Amniotic stem cell (primary cell): ENCODE data around the gene PLXNA3.
"Not testable (repeated sequence)": the region's sequence is repeated elsewhere in the genome, so short reads cannot be mapped to it uniquely, and the experiment has no call there.

Experiments used
- DNase-seq: peaks from one replicate; lab custom pipeline; 2025; lab: John Stamatoyannopoulos, UW

PLXNA3 gene

DNA sequence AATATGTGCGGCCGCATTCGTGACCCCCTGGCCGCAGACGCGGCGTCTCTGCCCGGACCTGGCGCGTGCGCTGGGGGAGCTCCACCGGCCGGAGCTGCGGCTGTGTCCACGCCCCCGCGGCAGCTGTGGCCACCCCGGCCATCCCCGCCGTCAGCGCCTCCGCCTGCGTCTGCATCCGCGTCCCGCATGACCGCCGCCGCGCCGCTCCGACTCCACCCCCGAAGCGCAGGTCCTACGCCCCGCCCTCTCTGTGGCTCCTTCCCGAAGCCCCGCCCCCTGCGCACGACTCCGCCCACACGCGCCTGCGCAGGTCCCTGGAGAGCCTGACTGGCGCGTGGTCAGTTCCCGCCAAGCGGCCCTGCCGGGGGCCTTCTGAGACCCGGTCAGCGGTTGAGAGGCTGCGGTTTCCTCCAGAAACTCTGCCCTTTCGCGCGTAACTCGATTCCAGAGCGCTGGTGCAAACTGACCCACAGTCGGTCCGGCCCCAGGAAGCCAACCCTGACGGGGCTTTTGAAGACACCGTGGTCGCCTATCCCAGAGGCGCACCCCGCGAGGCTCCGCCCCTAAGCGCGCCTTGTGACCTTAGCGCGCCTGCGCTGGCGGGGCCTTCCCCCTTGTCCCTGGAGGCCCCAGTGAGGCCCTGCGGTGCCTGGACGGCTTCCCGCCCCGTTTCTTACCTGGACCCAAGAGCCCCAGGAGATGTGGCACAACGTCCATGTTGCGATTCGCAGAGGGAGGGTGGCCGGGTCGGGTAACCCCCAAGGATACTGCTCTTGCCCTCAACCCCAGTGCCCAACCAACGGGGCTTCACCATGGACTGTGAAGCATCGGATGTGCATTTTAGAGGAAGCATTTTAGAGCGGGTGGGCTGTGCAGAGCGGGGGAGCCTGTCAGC, 20.9 kb downstream of the PLXNA3 start, which contains the start of gene LAGE3:
Gene LAGE3, minus strand, starts transcription at position 554 of the 895 bp plus-strand sequence. Its CDS starts 366 bp downstream, at position 188.
- peak; percentile 42 for DNase-seq

DNA sequence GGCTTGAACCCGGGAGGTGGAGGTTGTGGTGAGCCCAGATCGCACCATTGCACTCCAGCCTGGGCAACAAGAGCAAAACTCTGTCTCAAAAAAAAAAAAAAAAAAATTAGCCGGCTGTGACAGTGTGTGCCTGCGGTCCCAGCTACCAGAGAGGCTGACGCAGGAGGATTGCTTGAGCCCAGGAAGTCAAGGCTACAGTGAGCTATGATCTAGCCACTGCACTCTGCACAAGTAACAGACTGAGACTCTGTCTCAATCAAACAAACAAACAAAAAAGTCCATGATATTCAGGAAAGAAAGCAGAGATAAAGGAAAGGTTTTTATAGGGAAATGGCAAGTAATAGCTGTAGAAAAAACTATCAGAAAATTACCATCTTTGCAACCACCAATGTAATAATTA, 23.1 kb downstream of the PLXNA3 start:
- no peak for DNase-seq

DNA sequence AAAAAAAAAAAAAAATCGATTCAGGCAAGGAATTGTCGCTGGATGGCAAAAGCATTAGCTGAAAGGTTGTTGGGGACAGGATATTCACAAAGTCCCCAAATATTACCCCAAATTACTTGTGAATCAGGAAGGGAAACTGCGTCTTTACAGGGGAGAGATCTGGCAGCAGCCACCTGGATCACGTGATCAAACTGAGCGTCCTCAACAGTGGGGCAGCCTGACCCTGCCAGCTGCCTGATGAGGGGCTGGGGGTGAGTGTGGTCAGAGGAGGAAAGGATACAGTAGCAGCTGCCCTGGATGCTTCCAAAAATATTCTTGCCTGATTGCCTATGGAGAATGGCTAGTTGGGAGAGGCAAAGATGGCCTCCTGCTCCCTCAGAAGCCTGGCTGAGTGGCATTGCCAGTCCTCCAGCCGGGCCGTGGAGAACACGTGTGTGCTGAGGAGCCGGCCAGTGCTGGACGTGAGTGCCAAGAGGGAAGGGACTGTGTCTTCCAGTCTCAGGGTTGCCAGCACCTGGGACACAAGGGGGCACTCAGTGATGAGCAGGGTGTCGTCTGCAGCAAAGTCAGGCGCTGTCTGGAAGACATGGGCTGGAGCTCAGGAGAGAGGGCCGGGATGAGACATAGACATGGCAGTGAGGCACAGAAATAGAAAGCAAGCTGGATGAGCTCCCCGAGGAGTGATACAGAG, 24.0 kb downstream of the PLXNA3 start:
- no peak for DNase-seq

DNA sequence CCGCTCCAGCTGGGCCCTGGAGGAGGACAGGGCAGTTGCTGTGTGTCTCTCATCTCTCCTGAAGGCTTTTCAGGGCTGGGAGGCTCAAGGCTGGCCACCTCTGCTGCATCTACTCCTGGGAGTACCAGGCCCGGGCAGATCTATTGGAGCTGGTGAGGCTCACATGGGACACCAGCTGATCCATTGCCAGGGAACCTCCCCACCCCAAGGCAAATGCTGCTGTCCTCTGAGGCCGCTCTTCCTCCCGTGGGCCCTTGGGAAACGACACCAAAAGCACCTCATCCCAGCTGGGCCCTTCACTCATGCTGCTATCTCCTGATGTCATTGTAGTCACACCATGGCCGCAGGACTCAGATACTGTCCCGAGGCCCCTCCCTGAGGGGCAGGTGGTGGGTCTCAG, 24.7 kb downstream of the PLXNA3 start:
- no peak for DNase-seq

DNA sequence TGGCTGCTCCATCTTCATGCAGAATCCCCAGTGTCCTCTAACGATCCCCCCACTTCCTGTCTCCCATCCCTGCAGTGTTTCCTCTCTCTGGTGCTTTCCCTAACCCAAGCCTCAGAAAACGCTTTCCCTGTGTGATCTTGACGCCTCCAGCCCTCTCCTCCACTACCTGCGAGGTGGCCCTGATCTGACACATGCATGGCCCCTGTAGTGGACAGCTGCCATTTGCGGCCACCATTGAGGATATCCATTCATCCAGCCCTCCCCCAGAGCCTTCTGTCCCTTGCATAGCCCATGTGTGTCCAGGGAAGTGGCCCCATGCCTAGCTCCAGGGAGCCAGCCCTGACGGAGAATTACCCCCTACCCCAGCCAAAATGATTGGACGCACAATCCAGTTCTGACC, 25.2 kb downstream of the PLXNA3 start:
- DNase-seq, result no peak

DNA sequence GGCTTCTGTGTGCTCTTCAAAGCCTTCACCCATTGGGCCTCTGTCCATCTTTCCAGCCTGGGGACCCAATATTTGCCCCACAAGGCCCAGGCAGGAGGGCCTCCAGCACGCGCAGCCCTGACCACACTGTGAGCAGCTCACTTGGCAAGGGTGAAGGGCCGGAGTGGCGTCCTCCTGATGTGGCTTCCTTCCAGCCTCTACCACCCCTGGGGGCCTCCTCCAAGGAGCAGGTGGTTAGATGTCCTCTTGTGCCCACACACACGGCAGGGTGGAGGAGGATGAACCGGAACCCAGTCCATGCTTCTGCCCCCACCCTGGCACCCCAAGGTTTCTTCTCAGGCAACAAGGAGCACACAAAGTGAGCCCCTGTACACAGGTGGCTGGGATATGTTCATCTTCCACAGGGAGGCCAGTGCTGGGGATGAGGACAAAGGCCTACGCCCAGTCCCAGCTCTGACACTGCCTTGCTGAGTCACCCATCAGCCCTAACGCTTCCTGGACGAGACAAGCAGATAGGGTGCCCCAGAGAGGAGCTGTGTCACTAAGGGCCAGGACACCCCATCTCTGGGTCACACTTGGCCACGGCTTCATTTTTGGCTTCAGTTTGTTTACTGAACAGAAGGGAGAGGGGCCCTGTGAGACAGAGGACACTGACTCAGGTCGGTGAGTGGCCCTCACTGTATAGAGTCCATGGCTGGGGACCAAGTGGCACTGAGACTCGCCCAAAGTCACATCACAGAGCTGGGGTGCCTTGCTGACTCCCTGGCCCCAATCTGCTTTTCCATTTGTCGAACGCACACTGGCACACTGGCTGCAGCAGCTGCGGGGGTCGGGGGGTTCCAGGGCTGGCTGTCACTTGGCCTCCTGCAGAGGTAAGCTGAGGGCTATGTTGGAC, 26.4 kb downstream of the PLXNA3 start:
- DNase-seq, result no peak

DNA sequence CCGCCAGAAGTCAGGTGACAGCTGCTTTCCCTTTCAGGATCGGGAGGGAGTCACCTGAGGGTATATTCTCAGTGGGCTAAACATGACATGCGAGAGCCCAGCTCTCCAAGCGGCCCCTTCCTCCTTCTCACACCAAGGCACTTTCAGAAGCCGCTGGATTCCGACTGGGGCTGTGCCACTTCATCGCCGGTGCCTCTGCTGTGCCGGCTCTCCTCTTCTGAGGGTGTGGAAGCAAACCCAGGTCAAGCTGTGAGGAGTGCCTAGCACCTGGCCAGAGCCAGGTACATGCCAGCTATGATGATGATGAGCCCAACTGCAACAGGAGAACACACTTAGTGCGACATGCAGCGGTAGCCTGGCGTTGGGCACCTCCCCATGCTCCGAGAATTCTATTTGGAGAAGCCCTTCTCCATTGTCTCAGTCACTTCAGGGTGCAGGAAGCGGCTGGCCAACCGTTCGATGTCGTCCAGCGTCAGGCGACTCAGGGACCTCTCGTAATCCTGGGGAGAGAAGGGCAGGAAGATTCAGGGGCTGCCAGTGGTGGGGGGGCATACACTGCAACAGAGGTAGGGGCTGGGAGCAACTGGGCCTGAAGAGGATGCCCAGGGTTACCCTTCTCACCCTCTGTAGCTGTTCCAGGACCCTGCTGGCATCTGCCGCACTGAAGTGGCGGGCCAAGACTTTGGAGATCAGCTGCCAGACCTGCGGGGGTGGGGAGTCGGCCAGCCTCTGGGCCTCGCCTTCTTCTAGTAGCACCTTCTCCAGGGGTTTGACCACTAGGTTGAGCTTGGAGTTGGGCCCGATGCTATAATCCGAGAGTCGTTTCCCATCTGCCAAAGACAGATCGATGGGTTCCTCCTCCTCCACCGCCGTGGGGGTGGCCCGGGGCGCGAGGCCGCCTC, 27.3 kb downstream of the PLXNA3 start:
- DNase-seq, result no peak

DNA sequence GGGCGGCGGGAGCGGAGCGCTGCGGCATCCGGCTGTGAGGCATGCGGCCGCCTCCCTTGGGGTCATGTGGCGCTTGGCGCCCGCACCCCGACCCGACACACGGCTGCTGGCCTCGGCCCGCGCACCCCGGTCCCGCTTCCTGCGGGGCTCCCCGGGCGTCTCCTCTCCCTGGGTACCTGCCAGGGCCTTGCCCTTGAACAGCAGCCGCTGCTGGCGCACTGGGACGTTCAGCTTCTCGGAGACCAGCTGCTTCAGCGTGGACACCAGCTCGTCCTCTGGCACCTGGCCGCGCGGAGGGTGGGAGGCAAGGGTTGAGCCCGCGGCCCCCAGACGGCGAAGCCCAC, 27.9 kb downstream of the PLXNA3 start:
- DNase-seq, result no peak

DNA sequence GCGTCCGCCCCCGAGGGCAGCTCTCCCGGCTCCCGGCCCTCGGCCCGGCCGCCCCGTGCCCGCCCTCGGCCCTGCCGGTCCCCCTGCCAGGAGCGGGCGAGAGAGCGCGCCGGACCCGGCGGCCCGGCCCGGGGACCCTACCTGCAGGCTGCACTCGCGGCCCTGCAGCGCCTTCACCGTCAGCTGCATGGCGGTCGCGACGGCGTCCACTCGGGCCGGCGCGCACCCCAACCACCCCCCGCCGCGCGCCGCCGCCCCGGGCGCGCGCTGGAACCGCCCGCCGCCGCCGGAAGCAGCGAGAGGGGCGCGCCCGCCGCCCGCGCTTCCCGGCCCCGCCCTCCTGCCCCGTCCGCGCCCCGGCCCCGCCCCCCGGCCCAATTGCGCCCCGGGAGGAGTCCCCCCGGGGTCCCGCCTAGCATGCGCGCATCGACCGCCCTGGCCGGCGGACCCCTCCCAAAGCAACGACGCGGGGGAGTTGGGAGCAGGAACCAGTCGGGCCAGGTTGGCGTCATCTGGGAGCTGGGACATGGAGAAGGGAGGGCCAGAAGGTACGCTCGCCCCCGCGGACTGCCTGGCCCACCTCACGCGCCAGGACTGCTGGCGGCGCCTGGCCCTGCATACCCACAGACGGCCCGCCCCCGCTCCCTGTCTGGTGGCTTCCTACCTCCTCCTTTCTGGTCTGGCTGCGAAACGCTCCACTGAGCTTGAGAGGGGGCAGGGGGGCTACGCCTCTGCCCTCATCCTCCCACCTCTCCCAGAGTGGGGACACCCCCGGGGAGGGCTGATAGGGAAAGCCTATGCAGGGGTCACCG, 28.5 kb downstream of the PLXNA3 start, which contains the start of gene UBL4A:
Gene UBL4A, minus strand, starts transcription at position 220 of the 812 bp plus-strand sequence. Its CDS starts 31 bp downstream, at position 189.
- no peak for DNase-seq

DNA sequence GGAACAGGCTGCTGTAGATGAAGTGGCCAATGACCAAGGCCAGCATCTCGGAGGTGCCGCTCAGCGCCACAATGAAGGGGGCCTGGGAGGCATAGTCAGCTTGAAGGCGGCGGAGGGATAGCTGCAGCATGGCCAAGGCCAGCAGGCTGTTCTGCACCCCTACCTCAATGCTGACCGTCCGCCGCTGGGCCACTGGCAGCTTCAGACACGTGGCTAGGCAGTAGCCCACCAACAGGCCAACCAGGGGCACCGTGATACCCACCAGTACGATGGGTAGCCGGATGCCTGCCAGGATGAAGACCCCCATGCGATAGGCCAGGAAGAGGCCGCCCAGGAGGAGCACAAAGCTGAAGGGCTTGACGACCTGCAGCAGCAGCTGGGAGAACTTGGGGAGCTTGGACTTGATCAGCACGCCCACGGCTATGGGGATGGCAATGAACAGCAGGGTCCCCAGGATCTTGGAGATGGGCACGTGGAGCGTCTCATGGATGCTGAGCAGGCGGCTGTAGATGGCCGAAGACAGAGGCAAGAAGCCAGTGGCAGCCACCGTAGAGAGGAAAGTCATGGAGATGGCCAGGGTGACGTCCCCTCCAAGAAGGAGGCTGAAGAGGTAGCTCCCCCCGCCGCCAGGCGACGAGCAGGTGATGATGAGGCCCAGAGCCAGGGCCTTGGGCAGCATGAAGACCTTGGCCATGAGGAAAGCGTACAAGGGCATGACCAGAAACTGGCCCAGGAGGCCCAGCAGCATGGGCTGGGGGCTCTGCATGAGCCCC, 29.6 kb downstream of the PLXNA3 start:
- no peak for DNase-seq

DNA sequence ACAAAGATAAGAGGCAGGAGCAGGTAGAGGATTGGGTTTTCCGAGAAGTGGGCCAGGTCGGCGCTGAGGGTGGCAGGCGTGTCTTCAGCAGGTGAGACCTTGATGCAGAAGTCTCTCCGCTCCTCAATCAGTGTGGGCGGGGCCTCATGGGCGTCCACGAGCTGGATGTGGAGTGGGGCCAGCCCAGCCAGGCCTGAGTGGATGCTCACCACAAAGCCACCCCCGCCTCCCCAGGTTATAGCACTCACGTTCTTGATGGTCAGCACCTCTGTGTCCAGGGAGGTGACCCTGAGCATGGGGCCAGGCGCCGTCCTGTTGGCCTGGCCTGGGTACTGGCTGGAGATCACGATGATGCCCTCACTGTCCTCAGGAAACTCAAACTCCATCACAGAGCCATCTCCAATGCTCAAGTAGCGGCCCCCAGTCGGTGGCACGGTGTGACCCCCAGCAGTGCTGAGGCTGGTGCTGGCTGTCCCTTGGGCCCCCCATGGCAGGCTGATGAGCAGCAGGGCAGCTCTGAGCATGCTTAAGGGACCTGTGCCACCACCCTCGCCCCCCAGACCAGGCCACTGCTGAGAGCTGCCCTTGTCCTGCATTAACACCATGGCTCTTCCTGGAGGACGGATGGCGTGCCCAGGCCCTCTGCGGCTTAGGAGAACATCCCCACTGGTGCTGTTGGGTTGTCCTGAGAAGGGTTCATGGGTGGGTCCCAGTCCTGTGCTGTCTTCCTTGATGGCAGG, 30.4 kb downstream of the PLXNA3 start:
- DNase-seq, result no peak

DNA sequence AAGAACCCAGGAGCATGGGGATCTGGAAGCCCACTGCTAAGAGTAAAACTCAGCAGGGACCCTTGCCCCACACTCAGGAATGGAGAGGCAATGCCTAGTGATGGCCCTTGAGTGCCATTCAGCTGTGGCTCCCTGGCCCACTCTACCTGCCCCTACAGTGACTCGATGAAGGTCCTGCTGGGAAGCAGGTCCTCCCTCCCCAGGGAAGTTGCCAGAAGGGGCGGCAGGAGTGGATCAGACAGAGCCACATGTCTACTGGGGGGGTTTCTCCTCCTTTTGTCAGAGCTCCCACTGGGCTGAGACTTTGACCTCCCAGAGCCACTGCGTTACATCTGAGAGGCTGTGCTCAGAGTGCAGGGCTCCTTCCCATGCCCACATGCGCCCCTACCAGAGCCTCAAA, 31.1 kb downstream of the PLXNA3 start:
- DNase-seq, result no peak

DNA sequence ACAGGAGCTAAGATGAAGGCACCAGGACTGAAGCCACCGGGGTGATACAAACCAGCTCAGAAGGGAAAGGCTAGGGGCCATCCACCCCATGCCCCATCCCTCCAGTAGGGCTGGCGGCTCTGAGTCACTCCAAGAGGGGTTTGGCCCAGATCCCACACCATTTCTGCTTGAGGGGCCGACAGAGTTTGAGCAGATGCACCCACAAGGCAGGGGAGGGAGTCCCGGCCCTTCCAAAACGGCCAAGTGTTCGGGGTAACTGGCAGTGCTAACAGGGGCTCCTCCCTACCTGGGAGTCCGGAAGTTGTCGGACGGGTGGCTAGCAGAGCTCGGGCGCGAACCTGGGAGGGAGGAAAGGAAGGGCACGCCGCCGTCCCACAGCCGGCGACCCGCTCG, 31.9 kb downstream of the PLXNA3 start:
- DNase-seq, result no peak

DNA sequence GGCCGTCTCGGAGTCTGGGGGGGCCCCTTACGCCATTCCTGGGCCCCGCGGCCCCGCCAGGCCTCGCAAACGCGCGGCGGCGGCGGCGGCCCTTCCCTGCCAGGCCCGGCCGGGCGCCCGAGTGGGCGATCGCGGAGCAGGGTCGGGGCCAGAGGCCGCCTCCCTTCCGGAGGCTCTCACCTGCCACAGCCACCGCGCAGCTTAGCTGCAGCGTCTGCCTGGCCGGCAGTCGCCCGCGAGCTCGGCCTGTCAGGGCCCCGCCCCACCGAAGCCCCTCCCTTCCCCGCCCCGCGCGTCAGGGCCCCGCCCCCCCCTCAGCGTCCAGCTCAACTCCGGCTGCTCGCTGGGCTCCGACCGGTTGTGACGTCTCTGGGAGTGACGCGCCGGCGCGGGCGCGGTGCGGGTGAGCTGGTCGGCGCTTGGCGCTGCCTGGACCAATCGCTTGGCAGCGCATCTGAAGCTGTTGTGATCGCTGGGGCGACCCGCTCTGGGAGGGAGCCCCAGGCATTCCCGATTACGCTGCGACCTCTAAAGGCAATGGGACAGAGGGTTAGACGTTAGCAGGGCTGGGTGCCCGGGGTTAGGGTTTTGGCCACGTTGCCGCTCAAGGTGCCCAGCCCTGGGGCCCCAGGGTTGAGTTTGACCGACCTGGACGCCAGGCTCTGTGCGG, 32.5 kb downstream of the PLXNA3 start, which contains the start of gene SLC10A3:
Gene SLC10A3, minus strand, starts transcription at position 216 of the 670 bp plus-strand sequence. CDS start 1,689 bp downstream, outside the sequence.
- DNase-seq, result peak; percentile 76

DNA sequence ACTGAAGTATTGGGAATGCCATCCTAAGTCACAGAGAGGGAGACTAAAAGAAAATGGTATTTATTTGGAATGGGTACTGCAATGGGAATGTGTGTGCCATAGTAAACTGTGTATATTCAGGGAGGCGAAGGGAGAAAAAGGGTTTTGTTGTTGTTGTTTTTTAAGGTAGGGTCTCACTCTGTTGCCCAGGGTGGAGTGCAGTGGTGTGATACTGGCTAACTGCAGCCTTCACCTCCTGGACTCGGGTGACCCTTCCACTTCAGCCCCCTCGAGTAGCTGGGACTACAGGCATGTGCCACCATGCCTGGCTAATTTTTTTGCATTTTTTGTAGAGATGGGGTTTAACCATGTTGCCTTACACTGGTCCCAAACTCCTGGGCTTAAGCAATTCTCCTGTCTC, 36.6 kb downstream of the PLXNA3 start:
- DNase-seq, result no peak

DNA sequence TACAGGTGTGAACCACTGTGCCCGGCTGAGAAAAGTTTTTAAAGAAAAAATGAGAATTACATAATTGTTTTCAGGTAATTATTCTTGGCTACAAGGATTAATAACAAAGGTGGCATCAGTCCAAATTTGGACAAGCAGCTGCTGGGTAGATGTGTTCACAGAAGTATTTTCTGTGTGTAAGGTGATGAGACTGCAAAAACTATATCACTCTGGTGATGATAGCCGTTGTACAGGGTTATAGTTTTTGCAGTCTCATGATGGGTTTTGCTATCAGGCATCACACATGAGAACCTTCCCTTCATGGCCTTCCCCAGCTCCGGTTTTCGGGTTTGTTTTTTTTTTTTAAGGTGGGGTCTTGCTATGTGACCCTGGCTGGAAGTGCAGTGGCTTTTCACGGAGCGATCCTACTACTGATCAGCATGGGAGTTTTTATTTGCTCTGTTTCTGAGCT, 37.4 kb downstream of the PLXNA3 start:
- no peak for DNase-seq

DNA sequence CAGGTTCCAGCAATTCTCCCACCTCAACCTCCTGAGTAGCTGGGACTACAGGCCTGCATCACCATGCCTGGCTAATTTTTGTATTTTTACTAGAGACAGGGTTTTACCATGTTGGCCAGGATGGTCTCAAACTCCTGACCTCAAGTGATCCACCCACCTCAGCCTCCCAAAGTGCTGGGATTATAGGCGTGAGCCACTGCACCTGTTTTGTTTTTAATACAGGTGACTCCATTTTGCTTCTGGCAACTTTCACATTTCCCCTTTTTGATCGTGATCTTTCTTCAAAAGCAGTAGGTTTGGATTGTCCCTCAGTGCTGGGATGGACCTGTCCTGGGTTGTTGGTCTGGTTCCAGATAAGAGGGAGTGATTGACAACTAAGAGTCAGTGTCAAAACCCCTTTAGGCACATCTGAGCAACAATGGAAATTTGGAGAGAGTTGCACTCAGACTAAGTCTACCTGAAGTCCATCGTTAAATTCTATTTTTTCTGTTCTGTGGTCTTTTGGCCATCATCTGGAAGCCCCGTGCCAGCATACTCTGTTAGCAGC, 38.6 kb downstream of the PLXNA3 start:
- not testable (repeated sequence) for DNase-seq

DNA sequence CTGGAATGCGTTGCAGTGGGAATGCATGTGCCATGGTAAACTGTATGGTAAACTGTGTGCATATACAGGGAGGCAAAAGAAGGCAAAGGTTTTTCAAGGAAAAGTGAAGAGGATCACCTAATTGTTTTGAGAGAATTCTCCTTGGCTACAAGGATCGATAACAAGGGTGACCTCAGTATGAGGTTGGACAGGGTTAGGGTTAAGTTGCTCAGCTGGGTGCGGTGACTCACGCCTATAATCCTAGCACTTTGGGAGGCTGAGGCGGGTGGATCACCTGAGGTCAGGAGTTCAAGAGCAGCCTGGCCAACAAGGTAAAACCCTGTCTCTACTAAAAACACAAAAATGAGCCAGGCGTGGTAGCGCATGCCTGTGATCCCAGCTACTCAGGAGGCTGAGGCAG, 43.3 kb downstream of the PLXNA3 start:
- DNase-seq, result not testable (repeated sequence)
